Endothelial cell of umbilical vein (primary cell): ENCODE data around the gene LCN9. TPM values are rescaled to one million over a fixed set of nuclear protein-coding genes. Genes with fewer than 3 reads are reported as not detected.

ENCODE experiments used
- BruUV-seq: library from RNA; stranded (reverse); fragments of 400-500 nt; replicated peaks from 2 replicates; lab custom pipeline; 2021; lab: Mats Ljungman, UMichigan
- CTCF ChIA-PET: fragments of 300-600, 350-600 bp; sonication (Branson Sonifier 250); formaldehyde crosslinking; loops from one replicate; lab custom pipeline; 2021; ENCODE audit warnings: antibody characterized with exemption, inconsistent platforms; lab: Charles Lee
- POLR2A ChIA-PET: fragments of 300-600, 350-600 bp; sonication (Branson Sonifier 250); formaldehyde crosslinking; loops from one replicate; lab custom pipeline; 2021; ENCODE audit warnings: antibody characterized with exemption, inconsistent platforms; lab: Charles Lee
- DNase-seq: peaks from one replicate; pipeline ENCODE4 v3.0.0-alpha.2; 2011; ENCODE audit warnings: low read depth, low spot score
- FAIRE-seq: peaks from 2 replicates; lab custom pipeline; 2011; peaks lifted over from hg19 to GRCh38; lab: Jason Lieb, UNC
- H2AFZ ChIP-seq: 2 replicates; pipeline ENCODE4 v1.6.0; 2012; ENCODE audit warnings: low read depth, low read length, control low read depth, inconsistent platforms
- H3K27ac ChIP-seq: 2 replicates; pipeline ENCODE4 v1.5.1; 2011; ENCODE audit warnings: low read depth, mild to moderate bottlenecking, control low read depth, low read length, moderate library complexity; ENCODE audit not compliant: insufficient read depth
- H3K27me3 ChIP-seq, 2 experiments: 2 replicates each; pipeline versions ENCODE4 v1.6.0 to v1.6.1; 2011; ENCODE audit warnings: low read length in 2 of 2, mixed read lengths in 1 of 2; ENCODE audit not compliant: control insufficient read depth in 2 of 2, insufficient read depth in 2 of 2
- H3K36me3 ChIP-seq, 2 experiments: 2 replicates in 1 of 2; 3 replicates in 1 of 2; pipeline ENCODE4 v1.5.1; 2011; ENCODE audit warnings: low read length in 2 of 2, mild to moderate bottlenecking in 1 of 2, moderate library complexity in 1 of 2; ENCODE audit not compliant: control insufficient read depth in 2 of 2, insufficient read depth in 2 of 2; ENCODE audit errors: extremely low read depth in 1 of 2
- H3K4me1 ChIP-seq: 3 replicates; pipeline ENCODE4 v1.5.1; 2011; ENCODE audit warnings: mild to moderate bottlenecking, low read length; ENCODE audit not compliant: control insufficient read depth, insufficient read depth; ENCODE audit errors: extremely low read depth
- H3K4me2 ChIP-seq: 2 replicates; pipeline ENCODE4 v1.6.1; 2011; ENCODE audit warnings: low read length, control low read depth, mixed read lengths; ENCODE audit not compliant: insufficient read depth
- H3K4me3 ChIP-seq, 3 experiments: fragments of 200-600 bp in 1 of 3; sonication (generic), shearing (Covaris generic) in 1 of 3; replicated peaks in 1 of 3; 2 replicates each; pipeline ENCODE4 v1.5.1; 2011 to 2016; ENCODE audit warnings: control low read depth in 3 of 3, low read length in 3 of 3, mild to moderate bottlenecking in 2 of 3, inconsistent platforms in 1 of 3, low read depth in 1 of 3, moderate library complexity in 1 of 3; ENCODE audit not compliant: insufficient read depth in 1 of 3
- H3K79me2 ChIP-seq: 2 replicates; pipeline ENCODE4 v1.6.0; 2012; ENCODE audit warnings: low read length, inconsistent platforms; ENCODE audit not compliant: control insufficient read depth, insufficient read depth
- H3K9ac ChIP-seq: replicated peaks from 2 replicates; pipeline ENCODE3; 2011; ENCODE audit warnings: low read length, control low read depth; ENCODE audit not compliant: insufficient read depth; ENCODE audit errors: extremely low read depth
- H3K9me1 ChIP-seq: replicated peaks from 3 replicates; pipeline ENCODE4 v1.6.0; 2011; ENCODE audit warnings: mild to moderate bottlenecking, low read length; ENCODE audit not compliant: control insufficient read depth, insufficient read depth; ENCODE audit errors: extremely low read depth
- H3K9me3 ChIP-seq: replicated peaks from 2 replicates; pipeline ENCODE4 v1.5.1; 2012; ENCODE audit warnings: low read length, inconsistent platforms; ENCODE audit not compliant: control insufficient read depth, insufficient read depth
- H4K20me1 ChIP-seq: replicated peaks from 2 replicates; pipeline ENCODE3; 2011; ENCODE audit warnings: mild to moderate bottlenecking, low read length; ENCODE audit not compliant: control insufficient read depth, insufficient read depth; ENCODE audit errors: extremely low read depth
- EZH2 ChIP-seq: IDR thresholded peaks from 2 replicates; pipeline ENCODE4 v1.6.1; 2012; ENCODE audit warnings: borderline replicate concordance, low read depth, mild to moderate bottlenecking, moderate library complexity, low read length, inconsistent platforms; ENCODE audit not compliant: severe bottlenecking
- GATA2 ChIP-seq: IDR thresholded peaks from 2 replicates; pipeline ENCODE4 v1.7.0; 2011; ENCODE audit warnings: low read depth, mild to moderate bottlenecking, moderate library complexity, mixed read lengths, low read length; ENCODE audit not compliant: insufficient read length, insufficient read depth
- JUN ChIP-seq: IDR thresholded peaks from 2 replicates; pipeline ENCODE4 v1.6.1; 2011; ENCODE audit warnings: borderline replicate concordance, low read depth; ENCODE audit not compliant: insufficient read length, insufficient read depth
- MAX ChIP-seq: IDR thresholded peaks from 2 replicates; pipeline ENCODE4 v1.6.1; 2011; ENCODE audit not compliant: insufficient read depth, insufficient read length
- POLR2A ChIP-seq: IDR thresholded peaks from 2 replicates; pipeline ENCODE4 v1.6.1; 2012; ENCODE audit warnings: low read depth, mild to moderate bottlenecking, control low read depth, low read length
- POLR2AphosphoS5 ChIP-seq: IDR thresholded peaks from 2 replicates; pipeline ENCODE4 v1.6.1; 2012; ENCODE audit warnings: low read depth, mild to moderate bottlenecking, control low read depth, low read length, moderate library complexity; ENCODE audit not compliant: insufficient read depth
- dilution Hi-C: fragments of 300-500 bp; cut with MboI; formaldehyde crosslinking; loops from one replicate; pipeline ENCODE4 v1.15.0; 2019; ENCODE audit warnings: low sequenced_read_pairs; ENCODE audit not compliant: extremely low pct_ligation_motif_present
- intact Hi-C: fragments of 100-400 bp; cut with micrococcal nuclease; formaldehyde crosslinking; loops from one replicate; pipeline ENCODE4 v1.10.0; 2022
- polyA plus RNA-seq, 4 experiments: library from polyadenylated mRNA; depleted of rRNA in 3 of 4; stranded (reverse) in 3 of 4; unstranded in 1 of 4; fragments of >200 nt; gene quantifications; 2 replicates each; pipeline versions ENCODE4 v1.2.1 to v1.2.3, GENCODE V29; 2011 to 2012; ENCODE audit warnings: missing spikeins in 1 of 4
- total RNA-seq: library from RNA; stranded (reverse); gene quantifications from 2 replicates; pipeline ENCODE4 v1.2.3, GENCODE V29; 2021
- TF ChIP-seq, protein P1 (sequence below), 2 donors: IDR thresholded peaks; 1 replicate in 1 of 2; 2 replicates in 1 of 2; pipeline ENCODE4 v1.5.1; 2011; ENCODE audit warnings: low read length in 2 of 2, mild to moderate bottlenecking in 2 of 2, moderate library complexity in 2 of 2, control low read depth in 1 of 2, inconsistent platforms in 1 of 2, low read depth in 1 of 2; ENCODE audit not compliant: insufficient read depth in 1 of 2; ENCODE audit errors: extremely low read depth in 1 of 2

LCN9 gene
- total and polyA plus RNA-seq, 2 donors (not counting 3 experiments of a cell fraction or from before 2014, with no cell fraction given) = not detected

DNA sequence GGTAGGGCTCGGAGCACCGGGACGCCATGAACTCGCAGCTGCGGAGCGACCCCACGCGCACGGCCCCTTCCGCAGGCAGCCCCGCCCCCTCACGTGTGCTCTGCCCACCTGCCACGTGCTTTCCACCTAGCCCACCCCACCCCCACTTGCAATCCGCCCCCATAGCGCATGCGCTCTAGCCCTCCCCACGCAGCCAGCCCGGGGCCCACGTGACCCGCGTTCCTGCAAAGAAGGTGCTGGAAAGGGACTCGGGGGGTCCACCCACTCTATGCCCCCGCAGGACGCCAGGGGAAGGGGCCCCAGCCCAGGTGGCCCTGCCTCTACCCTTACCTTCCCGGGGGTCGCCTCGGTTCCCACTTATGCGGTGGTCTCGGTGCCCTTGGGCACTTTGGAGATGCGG is 36.3 kb downstream of the LCN9 start, which contains the start of gene SOHLH1:
Gene SOHLH1, minus strand, starts transcription at position 42 of the 400 bp plus-strand sequence. Its CDS starts 14 bp downstream, at position 28.
- H4K20me1 ChIP-seq = no peaks in the 10 kb centered on the region
- peaks cover 2% of the 10 kb centered on the region for H3K4me1 ChIP-seq
- H3K79me2 ChIP-seq = no peaks in the 10 kb centered on the region
- no TSS peak for BruUV-seq
- peaks cover 0 to 2% of the 10 kb centered on the region in 2 experiments for H3K27me3 ChIP-seq
- ChIA-PET CTCF (no interaction called here), POLR2A (no interaction called here)
- no peaks in the 10 kb centered on the region for H3K36me3 ChIP-seq
- no peak within 1 kb of the TSS for H3K9ac ChIP-seq
- H2AFZ ChIP-seq = no peak within 1 kb of the TSS
- TF ChIP-seq POLR2A (no peak), JUN (no peak), POLR2AphosphoS5 (no peak), EZH2 (no peak), GATA2 (no peak), MAX (no peak)
- TF ChIP-seq, protein P1, sequence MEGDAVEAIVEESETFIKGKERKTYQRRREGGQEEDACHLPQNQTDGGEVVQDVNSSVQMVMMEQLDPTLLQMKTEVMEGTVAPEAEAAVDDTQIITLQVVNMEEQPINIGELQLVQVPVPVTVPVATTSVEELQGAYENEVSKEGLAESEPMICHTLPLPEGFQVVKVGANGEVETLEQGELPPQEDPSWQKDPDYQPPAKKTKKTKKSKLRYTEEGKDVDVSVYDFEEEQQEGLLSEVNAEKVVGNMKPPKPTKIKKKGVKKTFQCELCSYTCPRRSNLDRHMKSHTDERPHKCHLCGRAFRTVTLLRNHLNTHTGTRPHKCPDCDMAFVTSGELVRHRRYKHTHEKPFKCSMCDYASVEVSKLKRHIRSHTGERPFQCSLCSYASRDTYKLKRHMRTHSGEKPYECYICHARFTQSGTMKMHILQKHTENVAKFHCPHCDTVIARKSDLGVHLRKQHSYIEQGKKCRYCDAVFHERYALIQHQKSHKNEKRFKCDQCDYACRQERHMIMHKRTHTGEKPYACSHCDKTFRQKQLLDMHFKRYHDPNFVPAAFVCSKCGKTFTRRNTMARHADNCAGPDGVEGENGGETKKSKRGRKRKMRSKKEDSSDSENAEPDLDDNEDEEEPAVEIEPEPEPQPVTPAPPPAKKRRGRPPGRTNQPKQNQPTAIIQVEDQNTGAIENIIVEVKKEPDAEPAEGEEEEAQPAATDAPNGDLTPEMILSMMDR (IDR thresholded peaks at IDR 0.05; ENCODE audit: extremely low read depth in 1 of 2, insufficient read depth in 1 of 2, low read depth in 1 of 2, low read length in 2 of 2) = no peak
- intact Hi-C loops = no loop called here
- H3K4me3 ChIP-seq = no peak within 1 kb of the TSS
- DNase-seq (no peak), FAIRE-seq (no peak)
- H3K9me3 ChIP-seq = no peaks in the 10 kb centered on the region
- dilution Hi-C loops = no loop called here
- no peaks in the 10 kb centered on the region for H3K9me1 ChIP-seq
- no peak within 1 kb of the TSS for H3K27ac ChIP-seq
- H3K4me2 ChIP-seq = no peak within 1 kb of the TSS
